Measurements from ENCODE around the gene SFXN3. TPM values are rescaled to one million over a fixed set of nuclear protein-coding genes. Genes with fewer than 3 reads are reported as not detected.

Gene SFXN3
- total and polyA plus RNA-seq, 2 of the 13 experiments (the other 11 are each of a cell fraction or from before 2014, with no cell fraction given) = 16.8 to 71.5 TPM

GRCh38 chr10:100998183-100998990 lies 32.6 kb upstream of the SFXN3 start (continued):
- TF ChIP-seq DBP (CRISPR knock-in tag; IDR thresholded peaks at IDR 0.05; ENCODE audit: not compliant biosample characterization) = no peak
- TF ChIP-seq, protein P1, sequence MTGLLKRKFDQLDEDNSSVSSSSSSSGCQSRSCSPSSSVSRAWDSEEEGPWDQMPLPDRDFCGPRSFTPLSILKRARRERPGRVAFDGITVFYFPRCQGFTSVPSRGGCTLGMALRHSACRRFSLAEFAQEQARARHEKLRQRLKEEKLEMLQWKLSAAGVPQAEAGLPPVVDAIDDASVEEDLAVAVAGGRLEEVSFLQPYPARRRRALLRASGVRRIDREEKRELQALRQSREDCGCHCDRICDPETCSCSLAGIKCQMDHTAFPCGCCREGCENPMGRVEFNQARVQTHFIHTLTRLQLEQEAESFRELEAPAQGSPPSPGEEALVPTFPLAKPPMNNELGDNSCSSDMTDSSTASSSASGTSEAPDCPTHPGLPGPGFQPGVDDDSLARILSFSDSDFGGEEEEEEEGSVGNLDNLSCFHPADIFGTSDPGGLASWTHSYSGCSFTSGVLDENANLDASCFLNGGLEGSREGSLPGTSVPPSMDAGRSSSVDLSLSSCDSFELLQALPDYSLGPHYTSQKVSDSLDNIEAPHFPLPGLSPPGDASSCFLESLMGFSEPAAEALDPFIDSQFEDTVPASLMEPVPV (CRISPR knock-in tag; IDR thresholded peaks at IDR 0.05) = no peak
- no peak for TF ChIP-seq ZNF224 (CRISPR knock-in tag; IDR thresholded peaks at IDR 0.05)
- no peak for TF ChIP-seq GLI4 (CRISPR knock-in tag; IDR thresholded peaks at IDR 0.05; ENCODE audit: borderline replicate concordance)
- 0 out of 2 replicates have a peak, but pooled peaks have one; percentile 19 for TF ChIP-seq ZNF878 (CRISPR knock-in tag; IDR thresholded peaks at IDR 0.05)
- TF ChIP-seq ZFP36L1 (CRISPR knock-in tag; IDR thresholded peaks at IDR 0.05) = no peak
- no peak for TF ChIP-seq REST (IDR thresholded peaks at IDR 0.05; ENCODE audit: borderline replicate concordance in 1 of 2, low read depth in 1 of 2, low read length in 2 of 2)
- no peak for TF ChIP-seq SIN3B (IDR thresholded peaks at IDR 0.05; ENCODE audit: low read length)
- TF ChIP-seq, protein P2, sequence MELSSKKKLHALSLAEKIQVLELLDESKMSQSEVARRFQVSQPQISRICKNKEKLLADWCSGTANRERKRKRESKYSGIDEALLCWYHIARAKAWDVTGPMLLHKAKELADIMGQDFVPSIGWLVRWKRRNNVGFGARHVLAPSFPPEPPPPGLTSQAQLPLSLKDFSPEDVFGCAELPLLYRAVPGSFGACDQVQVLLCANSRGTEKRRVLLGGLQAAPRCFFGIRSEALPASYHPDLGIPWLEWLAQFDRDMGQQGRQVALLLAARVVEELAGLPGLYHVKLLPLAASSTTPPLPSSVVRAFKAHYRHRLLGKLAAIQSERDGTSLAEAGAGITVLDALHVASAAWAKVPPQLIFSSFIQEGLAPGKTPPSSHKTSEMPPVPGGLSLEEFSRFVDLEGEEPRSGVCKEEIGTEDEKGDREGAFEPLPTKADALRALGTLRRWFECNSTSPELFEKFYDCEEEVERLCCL (CRISPR knock-in tag; IDR thresholded peaks at IDR 0.05; ENCODE audit: borderline replicate concordance) = no peak
- TF ChIP-seq PHB2 (IDR thresholded peaks at IDR 0.05; ENCODE audit: partially characterized antibody) = no peak
- no peak for TF ChIP-seq MAFF (IDR thresholded peaks at IDR 0.05; ENCODE audit: low read depth, low read length)
- no peak for TF ChIP-seq ZNF768 (CRISPR knock-in tag; IDR thresholded peaks at IDR 0.05)
- TF ChIP-seq ZNF362 (CRISPR knock-in tag; IDR thresholded peaks at IDR 0.05; ENCODE audit: borderline replicate concordance) = no peak
- TF ChIP-seq MXD4 (CRISPR knock-in tag; IDR thresholded peaks at IDR 0.05) = no peak
- no peak; the same call in 1 of the 2 replicates for TF ChIP-seq MAZ (IDR thresholded peaks at IDR 0.05; ENCODE audit: borderline replicate concordance, low read depth, low read length)
- TF ChIP-seq MAZ (CRISPR knock-in tag; IDR thresholded peaks at IDR 0.05; ENCODE audit: low read depth) = no peak; the same call in 1 of the 2 replicates
- TF ChIP-seq ONECUT2 (CRISPR knock-in tag; IDR thresholded peaks at IDR 0.05) = no peak
- no peak for TF ChIP-seq ISX (CRISPR knock-in tag; conservative IDR thresholded peaks at IDR 0.05)
- no peak for TF ChIP-seq ZNF644 (CRISPR knock-in tag; IDR thresholded peaks at IDR 0.05; ENCODE audit: low read depth)
- no peak for TF ChIP-seq SYNCRIP (IDR thresholded peaks at IDR 0.05; ENCODE audit: insufficient read depth, low read depth, low read length)
- TF ChIP-seq HNRNPLL (IDR thresholded peaks at IDR 0.05; ENCODE audit: low read depth, low read length, poor library complexity, severe bottlenecking) = no peak
